Stimulated activated CD4-positive, alpha-beta T cell treated with anti-CD3 and anti-CD28 coated beads, Interleukin-1b, Interleukin-23, amount 100 ng/mL, for 4 hours (primary cell): ENCODE measurements around the gene ATP5F1D.

Source experiments
- DNase-seq, 2 donors: peaks; one replicate each; pipeline ENCODE4 v3.0.0-alpha.2; 2020; ENCODE audit warnings: low read depth in 2 of 2

ATP5F1D gene

GRCh38 chr19:1232652-1233072 is 8.9 kb upstream of the ATP5F1D start:
- DNase-seq: no peak

- no peak for DNase-seq
Observed at GRCh38 chr19:1233115-1233667, 8.4 kb upstream of the ATP5F1D start.

- no peak for DNase-seq
Observed at GRCh38 chr19:1234051-1234954, 7.2 kb upstream of the ATP5F1D start.

GRCh38 chr19:1234955-1235380 is 6.6 kb upstream of the ATP5F1D start:
- no peak for DNase-seq

- DNase-seq: no peak
Observed at GRCh38 chr19:1235625-1236538, 5.7 kb upstream of the ATP5F1D start.

- DNase-seq: no peak
Observed at GRCh38 chr19:1236576-1236975, 5.0 kb upstream of the ATP5F1D start.

- no peak for DNase-seq
Observed at GRCh38 chr19:1237027-1237659, 4.4 kb upstream of the ATP5F1D start.

GRCh38 chr19:1237754-1238368 is 3.7 kb upstream of the ATP5F1D start, which contains the start of gene CBARP:
TSS of gene CBARP (minus strand) at chr19:1238005. CDS start at chr19:1236100, 1,905 bp downstream.
- peak in 1 of 2 donors; percentile 44 for DNase-seq

GRCh38 chr19:1238369-1239303 is 2.9 kb upstream of the ATP5F1D start:
- DNase-seq: no peak

- no peak for DNase-seq
Observed at GRCh38 chr19:1239420-1239795, 2.1 kb upstream of the ATP5F1D start.

GRCh38 chr19:1239796-1240737 is 1.5 kb upstream of the ATP5F1D start:
- DNase-seq: peak; percentile 94 to 97

- no peak for DNase-seq
Observed at GRCh38 chr19:1240925-1241324, 626 bp upstream of the ATP5F1D start.

- peak; percentile 81 to 88 for DNase-seq
Observed at GRCh38 chr19:1243768-1244692, 2.5 kb downstream of the ATP5F1D start.

GRCh38 chr19:1244693-1245451 is 3.3 kb downstream of the ATP5F1D start:
- DNase-seq: no peak

- no peak for DNase-seq
Observed at GRCh38 chr19:1245494-1246264, 4.1 kb downstream of the ATP5F1D start.
